ENCODE results near the gene AKAP13. TPM values are rescaled to one million over a fixed set of nuclear protein-coding genes. Genes with fewer than 3 reads are reported as not detected.

Gene AKAP13
- polyA plus RNA-seq, 1 of the 3 experiments (the other 2 are of a cell fraction): 8.4 TPM

- ChIA-PET CTCF (no interaction called here), POLR2A (interaction anchor here (1.1 kb wide), 1 partner anchor 14 kb away, joined by 3 read pairs; no protein-coding TSS in a partner anchor)
- Histone ChIP-seq H3K9me3 (no peaks in the 10 kb centered on the region), H3K9ac (no peak overlapping the region), H3K9me2 (no peaks in the 10 kb centered on the region), H3K4me1 (ENCODE audit: control insufficient read depth in 1 of 2, insufficient read depth in 2 of 2, low read depth in 1 of 2, low read length in 1 of 2) (peaks cover 4 to 6% of the 10 kb centered on the region in 2 experiments; a peak in 2 of 4 replicates), H4K20me1 (ENCODE audit: insufficient read depth) (no peaks in the 10 kb centered on the region), H3K36me3 (replicated peaks in 1 of 2; ENCODE audit: control insufficient read depth in 1 of 2, insufficient read depth in 2 of 2, low read length in 1 of 2) (peaks cover 55 to 57% of the 10 kb centered on the region in 2 experiments), H3K27me3 (ENCODE audit: insufficient read depth) (no peaks in the 10 kb centered on the region), H3K27ac (ENCODE audit: low read depth in 2 of 2, low read length in 1 of 2) (no peak overlapping the region; a peak in 1 of 4 replicates), H2AFZ (ENCODE audit: low read depth) (no peak overlapping the region), H3K4me2 (no peak overlapping the region), H3K79me2 (ENCODE audit: insufficient read depth) (no peaks in the 10 kb centered on the region), H3K4me3 (ENCODE audit: low read depth in 2 of 2, low read length in 1 of 2) (no peak overlapping the region), H3F3A (replicated peaks; ENCODE audit: insufficient read depth) (no peaks in the 10 kb centered on the region)
- TF ChIP-seq GATA2 (CRISPR knock-in tag; IDR thresholded peaks at IDR 0.05) (no peak), RAD21 (IDR thresholded peaks at IDR 0.05; ENCODE audit: low read length) (no peak), TAF1 (IDR thresholded peaks at IDR 0.05; ENCODE audit: borderline replicate concordance, low read depth, low read length) (no peak), REST (IDR thresholded peaks at IDR 0.05; ENCODE audit: low read depth, low read length) (no peak), RCOR1 (IDR thresholded peaks at IDR 0.05; ENCODE audit: low read length) (no peak), JUND (IDR thresholded peaks at IDR 0.05) (no peak), FOXJ3 (CRISPR knock-in tag; IDR thresholded peaks at IDR 0.05) (no peak), POLR2AphosphoS5 (IDR thresholded peaks at IDR 0.05; ENCODE audit: low read depth, low read length) (no peak), CHD2 (IDR thresholded peaks at IDR 0.05; ENCODE audit: low read length, partially characterized antibody) (no peak), EP300 (IDR thresholded peaks at IDR 0.05; ENCODE audit: borderline replicate concordance in 1 of 2, low read depth in 1 of 2, low read length in 1 of 2) (no peak), PBX3 (IDR thresholded peaks at IDR 0.05) (no peak)
- TF ChIP-seq, protein P1, sequence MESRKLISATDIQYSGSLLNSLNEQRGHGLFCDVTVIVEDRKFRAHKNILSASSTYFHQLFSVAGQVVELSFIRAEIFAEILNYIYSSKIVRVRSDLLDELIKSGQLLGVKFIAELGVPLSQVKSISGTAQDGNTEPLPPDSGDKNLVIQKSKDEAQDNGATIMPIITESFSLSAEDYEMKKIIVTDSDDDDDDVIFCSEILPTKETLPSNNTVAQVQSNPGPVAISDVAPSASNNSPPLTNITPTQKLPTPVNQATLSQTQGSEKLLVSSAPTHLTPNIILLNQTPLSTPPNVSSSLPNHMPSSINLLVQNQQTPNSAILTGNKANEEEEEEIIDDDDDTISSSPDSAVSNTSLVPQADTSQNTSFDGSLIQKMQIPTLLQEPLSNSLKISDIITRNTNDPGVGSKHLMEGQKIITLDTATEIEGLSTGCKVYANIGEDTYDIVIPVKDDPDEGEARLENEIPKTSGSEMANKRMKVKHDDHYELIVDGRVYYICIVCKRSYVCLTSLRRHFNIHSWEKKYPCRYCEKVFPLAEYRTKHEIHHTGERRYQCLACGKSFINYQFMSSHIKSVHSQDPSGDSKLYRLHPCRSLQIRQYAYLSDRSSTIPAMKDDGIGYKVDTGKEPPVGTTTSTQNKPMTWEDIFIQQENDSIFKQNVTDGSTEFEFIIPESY (IDR thresholded peaks at IDR 0.05; ENCODE audit: borderline replicate concordance, low read depth): no peak
- 65% methylated on average over 3 of the region's 3 CpGs for WGBS (ENCODE audit: low lambda C conversion rate)
- DNase-seq: no peak
Observed at GRCh38 chr15:85688711-85689110, 308.3 kb downstream of the AKAP13 start.

All from SK-N-SH (cell line).